Measurements from ENCODE around the gene PTPN1.

Gene PTPN1

DNA sequence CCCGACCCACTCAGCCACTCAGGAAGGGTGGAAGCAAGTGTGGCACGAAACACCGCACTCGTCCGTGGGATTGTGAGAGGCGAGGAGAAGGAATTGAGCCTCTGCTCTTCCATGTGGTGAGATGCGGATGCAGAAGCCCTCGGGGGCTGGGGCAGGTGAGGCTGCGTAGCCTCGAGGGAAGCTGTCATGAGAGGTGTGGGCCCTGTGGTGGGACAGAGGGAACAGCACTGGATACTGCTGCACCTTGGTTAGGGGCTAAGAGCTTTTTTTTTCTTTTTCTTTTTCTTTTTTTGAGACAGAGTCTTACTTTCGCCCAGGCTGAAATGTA lies 86.5 kb downstream of the PTPN1 start:
- TF ChIP-seq SIN3A (IDR thresholded peaks at IDR 0.05; ENCODE audit: borderline replicate concordance, insufficient read depth, low read length) (no peak), POLR2AphosphoS5 (IDR thresholded peaks at IDR 0.05; ENCODE audit: low read depth, low read length) (no peak), TAF1 (IDR thresholded peaks at IDR 0.05; ENCODE audit: borderline replicate concordance, insufficient read depth, low read length) (no peak), FOXP2 (optimal IDR thresholded peaks at IDR 0.05; ENCODE audit: borderline replicate concordance, extremely low read depth, extremely low read length, insufficient read depth) (no peak)
- TF ChIP-seq, protein P1, sequence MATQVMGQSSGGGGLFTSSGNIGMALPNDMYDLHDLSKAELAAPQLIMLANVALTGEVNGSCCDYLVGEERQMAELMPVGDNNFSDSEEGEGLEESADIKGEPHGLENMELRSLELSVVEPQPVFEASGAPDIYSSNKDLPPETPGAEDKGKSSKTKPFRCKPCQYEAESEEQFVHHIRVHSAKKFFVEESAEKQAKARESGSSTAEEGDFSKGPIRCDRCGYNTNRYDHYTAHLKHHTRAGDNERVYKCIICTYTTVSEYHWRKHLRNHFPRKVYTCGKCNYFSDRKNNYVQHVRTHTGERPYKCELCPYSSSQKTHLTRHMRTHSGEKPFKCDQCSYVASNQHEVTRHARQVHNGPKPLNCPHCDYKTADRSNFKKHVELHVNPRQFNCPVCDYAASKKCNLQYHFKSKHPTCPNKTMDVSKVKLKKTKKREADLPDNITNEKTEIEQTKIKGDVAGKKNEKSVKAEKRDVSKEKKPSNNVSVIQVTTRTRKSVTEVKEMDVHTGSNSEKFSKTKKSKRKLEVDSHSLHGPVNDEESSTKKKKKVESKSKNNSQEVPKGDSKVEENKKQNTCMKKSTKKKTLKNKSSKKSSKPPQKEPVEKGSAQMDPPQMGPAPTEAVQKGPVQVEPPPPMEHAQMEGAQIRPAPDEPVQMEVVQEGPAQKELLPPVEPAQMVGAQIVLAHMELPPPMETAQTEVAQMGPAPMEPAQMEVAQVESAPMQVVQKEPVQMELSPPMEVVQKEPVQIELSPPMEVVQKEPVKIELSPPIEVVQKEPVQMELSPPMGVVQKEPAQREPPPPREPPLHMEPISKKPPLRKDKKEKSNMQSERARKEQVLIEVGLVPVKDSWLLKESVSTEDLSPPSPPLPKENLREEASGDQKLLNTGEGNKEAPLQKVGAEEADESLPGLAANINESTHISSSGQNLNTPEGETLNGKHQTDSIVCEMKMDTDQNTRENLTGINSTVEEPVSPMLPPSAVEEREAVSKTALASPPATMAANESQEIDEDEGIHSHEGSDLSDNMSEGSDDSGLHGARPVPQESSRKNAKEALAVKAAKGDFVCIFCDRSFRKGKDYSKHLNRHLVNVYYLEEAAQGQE (IDR thresholded peaks at IDR 0.05; ENCODE audit: insufficient read depth in 1 of 2, low read depth in 2 of 2, low read length in 2 of 2): no peak

GRCh38 chr20:50597406-50597969 lies 87.3 kb downstream of the PTPN1 start:
- TF ChIP-seq, protein P1 (IDR thresholded peaks at IDR 0.05; ENCODE audit: insufficient read depth in 1 of 2, low read depth in 2 of 2, low read length in 2 of 2): no peak
- TF ChIP-seq POLR2AphosphoS5 (IDR thresholded peaks at IDR 0.05; ENCODE audit: low read depth, low read length): no peak
- TF ChIP-seq TAF1 (IDR thresholded peaks at IDR 0.05; ENCODE audit: borderline replicate concordance, insufficient read depth, low read length): no peak
- no peak for TF ChIP-seq FOXP2 (optimal IDR thresholded peaks at IDR 0.05; ENCODE audit: borderline replicate concordance, extremely low read depth, extremely low read length, insufficient read depth)
- TF ChIP-seq SIN3A (IDR thresholded peaks at IDR 0.05; ENCODE audit: borderline replicate concordance, insufficient read depth, low read length): no peak

GRCh38 chr20:50598074-50598473 lies 87.9 kb downstream of the PTPN1 start:
- TF ChIP-seq FOXP2 (optimal IDR thresholded peaks at IDR 0.05; ENCODE audit: borderline replicate concordance, extremely low read depth, extremely low read length, insufficient read depth) (no peak), POLR2AphosphoS5 (IDR thresholded peaks at IDR 0.05; ENCODE audit: low read depth, low read length) (no peak), SIN3A (IDR thresholded peaks at IDR 0.05; ENCODE audit: borderline replicate concordance, insufficient read depth, low read length) (no peak), TAF1 (IDR thresholded peaks at IDR 0.05; ENCODE audit: borderline replicate concordance, insufficient read depth, low read length) (no peak)
- TF ChIP-seq, protein P1 (IDR thresholded peaks at IDR 0.05; ENCODE audit: insufficient read depth in 1 of 2, low read depth in 2 of 2, low read length in 2 of 2): no peak

GRCh38 chr20:50600281-50600895 lies 90.2 kb downstream of the PTPN1 start:
- TF ChIP-seq SIN3A (IDR thresholded peaks at IDR 0.05; ENCODE audit: borderline replicate concordance, insufficient read depth, low read length) (no peak), TAF1 (IDR thresholded peaks at IDR 0.05; ENCODE audit: borderline replicate concordance, insufficient read depth, low read length) (no peak), FOXP2 (optimal IDR thresholded peaks at IDR 0.05; ENCODE audit: borderline replicate concordance, extremely low read depth, extremely low read length, insufficient read depth) (no peak), POLR2AphosphoS5 (IDR thresholded peaks at IDR 0.05; ENCODE audit: low read depth, low read length) (no peak)
- TF ChIP-seq, protein P1 (IDR thresholded peaks at IDR 0.05; ENCODE audit: insufficient read depth in 1 of 2, low read depth in 2 of 2, low read length in 2 of 2): no peak
